A549 (cell line): ENCODE results near the gene PTGR1. TPM values are rescaled to one million over a fixed set of nuclear protein-coding genes. Genes with fewer than 3 reads are reported as not detected.
A peak's percentile ranks its signal among the peaks of the same experiment; 100 is the strongest.

Experiments
- ATAC-seq, 2 experiments: fragments of 200-7000 bp in 1 of 2; fragments of >200 bp in 1 of 2; cut with Nextera tagmentation in 1 of 2; cut with Tn5 transposase in 1 of 2; 3 replicates each; pipeline versions ENCODE4 v1.8.0 to v1.9.1; 2018 to 2020; ENCODE audit warnings: mild to moderate bottlenecking in 1 of 2, moderate library complexity in 1 of 2
- CTCF ChIA-PET: fragments of 300-600 bp; sonication (Branson Sonifier 250); formaldehyde crosslinking; extraction: SDS; loops from one replicate; lab custom pipeline; 2021; ENCODE audit warnings: antibody characterized with exemption, inconsistent platforms; lab: Yijun Ruan, JAX
- POLR2A ChIA-PET: fragments of 350-600 bp; formaldehyde crosslinking; extraction: SDS; loops from one replicate; lab custom pipeline; 2021; ENCODE audit warnings: antibody characterized with exemption, inconsistent platforms; lab: Yijun Ruan, JAX
- DNase-seq, 2 experiments: peaks; one replicate each; pipeline versions ENCODE4 v3.0.0 to v3.0.0-alpha.2; 2011 to 2016; ENCODE audit warnings: low read depth in 1 of 2, low spot score in 1 of 2
- FAIRE-seq: peaks from 2 replicates; lab custom pipeline; 2011; peaks lifted over from hg19 to GRCh38; lab: Jason Lieb, UNC
- H3K27ac ChIP-seq, 2 experiments: fragments of >200 bp; sonication (Bioruptor Twin); formaldehyde crosslinking; 3 replicates each; pipeline ENCODE4 v1.5.1; 2016 to 2017
- H3K4me1 ChIP-seq: fragments of >200 bp; sonication (Bioruptor Twin); formaldehyde crosslinking; 3 replicates; pipeline ENCODE4 v1.6.1; 2016
- H3K4me2 ChIP-seq: fragments of >200 bp; sonication (Bioruptor Twin); formaldehyde crosslinking; 3 replicates; pipeline ENCODE4 v1.6.1; 2016
- H3K4me3 ChIP-seq: fragments of >200 bp; sonication (Bioruptor Twin); formaldehyde crosslinking; 3 replicates; pipeline ENCODE4 v1.5.1; 2016
- H3K9me3 ChIP-seq: fragments of >200 bp; sonication (Bioruptor Twin); formaldehyde crosslinking; 3 replicates; pipeline ENCODE4 v1.6.1; 2016
- BHLHE40 ChIP-seq: IDR thresholded peaks from 2 replicates; pipeline ENCODE4 v1.6.1; 2012; ENCODE audit warnings: low read depth, low read length, inconsistent platforms
- EHF ChIP-seq: fragments of 250-450 bp; sonication (Bioruptor Pico); IDR thresholded peaks from 2 replicates; pipeline ENCODE4 v1.5.0; 2020; ENCODE audit warnings: mild to moderate bottlenecking
- EHMT2 ChIP-seq: fragments of 200-600 bp; sonication (generic); IDR thresholded peaks from 2 replicates; pipeline ENCODE4 v1.6.1; 2016; ENCODE audit warnings: antibody characterized with exemption, low read depth, mild to moderate bottlenecking, moderate library complexity
- HDAC2 ChIP-seq: fragments of 200-600 bp; sonication (generic); IDR thresholded peaks from 2 replicates; pipeline ENCODE4 v1.6.1; 2016
- HMGXB4 ChIP-seq: fragments of 250-450 bp; sonication (Bioruptor Pico); IDR thresholded peaks from 2 replicates; pipeline ENCODE4 v1.5.0; 2021; ENCODE audit warnings: mild to moderate bottlenecking, moderate library complexity, borderline replicate concordance
- HOXA7 ChIP-seq: fragments of 250-450 bp; sonication (Bioruptor Pico); IDR thresholded peaks from 2 replicates; pipeline ENCODE4 v1.5.0; 2020; ENCODE audit warnings: mild to moderate bottlenecking, moderate library complexity
- HOXB13 ChIP-seq: fragments of 250-450 bp; sonication (Bioruptor Pico); IDR thresholded peaks from 2 replicates; pipeline ENCODE4 v1.5.0; 2020; ENCODE audit warnings: low read depth, mild to moderate bottlenecking, moderate library complexity
- HOXB5 ChIP-seq: fragments of 250-450 bp; sonication (Bioruptor Pico); IDR thresholded peaks from 2 replicates; pipeline ENCODE4 v1.5.0; 2020; ENCODE audit warnings: mild to moderate bottlenecking, moderate library complexity
- JUN ChIP-seq, 2 experiments: fragments of >200 bp; sonication (Bioruptor Twin); formaldehyde crosslinking; IDR thresholded peaks; 2 replicates in 1 of 2; 3 replicates in 1 of 2; pipeline ENCODE4 v1.6.1; 2016 to 2017
- KDM1A ChIP-seq: fragments of 200-600 bp; sonication (generic); IDR thresholded peaks from 2 replicates; pipeline ENCODE4 v1.6.1; 2016; ENCODE audit warnings: low read depth, mild to moderate bottlenecking
- KDM5A ChIP-seq: fragments of 200-600 bp; sonication (generic); IDR thresholded peaks from 2 replicates; pipeline ENCODE4 v1.6.1; 2016; ENCODE audit warnings: antibody characterized with exemption, mild to moderate bottlenecking
- MAX ChIP-seq: IDR thresholded peaks from 2 replicates; pipeline ENCODE4 v1.6.1; 2012
- PHF8 ChIP-seq: fragments of 200-600 bp; sonication (generic); IDR thresholded peaks from 2 replicates; pipeline ENCODE4 v1.6.1; 2016; ENCODE audit warnings: low read depth, mild to moderate bottlenecking, antibody characterized with exemption, moderate library complexity, borderline replicate concordance
- RAD21 ChIP-seq, 2 experiments: fragments of >200 bp in 1 of 2; sonication (Bioruptor Twin) in 1 of 2; formaldehyde crosslinking in 1 of 2; IDR thresholded peaks in 1 of 2; conservative IDR thresholded peaks in 1 of 2; 2 replicates in 1 of 2; 3 replicates in 1 of 2; pipeline ENCODE4 v1.6.1; 2012 to 2018; ENCODE audit warnings: inconsistent platforms in 1 of 2
- RARB ChIP-seq: fragments of 250-450 bp; sonication (Bioruptor Pico); IDR thresholded peaks from 2 replicates; pipeline ENCODE4 v1.8.0; 2021; ENCODE audit warnings: mild to moderate bottlenecking, moderate library complexity
- SMC3 ChIP-seq: fragments of >200 bp; sonication (Bioruptor Twin); formaldehyde crosslinking; IDR thresholded peaks from 3 replicates; pipeline ENCODE4 v1.6.1; 2018; ENCODE audit warnings: inconsistent platforms
- TFCP2L1 ChIP-seq: fragments of 250-450 bp; sonication (Bioruptor Pico); IDR thresholded peaks from 2 replicates; pipeline ENCODE4 v1.5.0; 2021; ENCODE audit warnings: mild to moderate bottlenecking
- ZFP36 ChIP-seq: fragments of 450-650 bp; IDR thresholded peaks from 2 replicates; pipeline ENCODE4 v1.6.1; 2014; ENCODE audit warnings: borderline replicate concordance; ENCODE audit not compliant: partially characterized antibody
- WGBS: methylation state at CpG from one replicate; pipeline ENCODE4 v1.1.6; 2017; ENCODE audit errors: missing lambda C conversion rate; 5-methylcytosine and 5-hydroxymethylcytosine counted together
- polyA plus RNA-seq, 4 experiments: library from polyadenylated mRNA; depleted of rRNA in 3 of 4; stranded (reverse); fragments of >200 nt; fragmentation: RNase III in 1 of 4; extraction: RNeasy Plus Mini Kit Qiagen cat#74134 plus additional on column Dnase treatment in 1 of 4; gene quantifications; 2 replicates in 3 of 4; 3 replicates in 1 of 4; pipeline ENCODE4 v1.2.3, GENCODE V29; 2011 to 2017
- TF ChIP-seq, protein P1 (sequence below): fragments of >200 bp; sonication (Bioruptor Twin); formaldehyde crosslinking; IDR thresholded peaks from 3 replicates; pipeline ENCODE4 v1.6.1; 2016
- TF ChIP-seq, protein P2 (sequence below): IDR thresholded peaks from 2 replicates; pipeline ENCODE4 v1.6.1; 2012
- TF ChIP-seq, protein P3 (sequence below): fragments of >200 bp; sonication (Bioruptor Twin); formaldehyde crosslinking; IDR thresholded peaks from 3 replicates; pipeline ENCODE4 v1.5.1; 2016

Gene PTGR1
- polyA plus RNA-seq, 2 of the 4 experiments (the other 2 are of a cell fraction), result 552 to 672 TPM

- FAIRE-seq (no peak), ATAC-seq (peak; percentile 12 to 37; a peak in 5 of 6 replicates), DNase-seq (peak in 1 of 2 experiments; percentile 32)
- CTCF ChIA-PET, result interaction anchor here (1.0 to 8.9 kb wide), 5 partner anchors 12 to 161 kb away, joined by 3 to 112 read pairs (median 5); no protein-coding TSS in a partner anchor
- 0 out of 3 replicates have a peak, but pooled peaks cover 4% of the 10 kb centered on the region for H3K9me3 ChIP-seq
- no peak for TF ChIP-seq HMGXB4 (CRISPR knock-in tag)
- TF ChIP-seq BHLHE40, result no peak
- TF ChIP-seq HOXB5 (CRISPR knock-in tag), result no peak
- no peak for TF ChIP-seq HDAC2
- no peak for TF ChIP-seq HOXB13 (CRISPR knock-in tag)
- TF ChIP-seq EHF (CRISPR knock-in tag), result no peak
- no peak for TF ChIP-seq KDM1A
- TF ChIP-seq, protein P1, sequence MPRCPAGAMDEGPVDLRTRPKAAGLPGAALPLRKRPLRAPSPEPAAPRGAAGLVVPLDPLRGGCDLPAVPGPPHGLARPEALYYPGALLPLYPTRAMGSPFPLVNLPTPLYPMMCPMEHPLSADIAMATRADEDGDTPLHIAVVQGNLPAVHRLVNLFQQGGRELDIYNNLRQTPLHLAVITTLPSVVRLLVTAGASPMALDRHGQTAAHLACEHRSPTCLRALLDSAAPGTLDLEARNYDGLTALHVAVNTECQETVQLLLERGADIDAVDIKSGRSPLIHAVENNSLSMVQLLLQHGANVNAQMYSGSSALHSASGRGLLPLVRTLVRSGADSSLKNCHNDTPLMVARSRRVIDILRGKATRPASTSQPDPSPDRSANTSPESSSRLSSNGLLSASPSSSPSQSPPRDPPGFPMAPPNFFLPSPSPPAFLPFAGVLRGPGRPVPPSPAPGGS, result no peak
- no peak for TF ChIP-seq TFCP2L1
- TF ChIP-seq PHF8, result no peak
- TF ChIP-seq RARB, result no peak
- POLR2A ChIA-PET, result interaction anchor here (0.6 to 4.6 kb wide), 4 partner anchors 13 to 31 kb away, joined by 4 to 37 read pairs (median 12); partner anchors contain the start of gene DNAJC25
- peak overlapping the region; percentile 74 for H3K4me2 ChIP-seq
- H3K27ac ChIP-seq, result peak overlapping the region; percentile 92 to 94
- 62% methylated on average over 9 of the region's 17 CpGs for WGBS
- H3K4me3 ChIP-seq, result peak overlapping the region; percentile 96
- peaks cover 67% of the 10 kb centered on the region for H3K4me1 ChIP-seq
Observed at GRCh38 chr9:111599955-111600343, 502 bp upstream of the PTGR1 start.

- Histone ChIP-seq H3K4me2 (peak overlapping the region; percentile 74), H3K27ac (peak overlapping the region; percentile 92 to 94), H3K9me3 (0 out of 3 replicates have a peak, but pooled peaks cover 4% of the 10 kb centered on the region), H3K4me1 (peaks cover 71% of the 10 kb centered on the region)
- CTCF ChIA-PET, result interaction anchor here (0.6 to 8.9 kb wide), 39 partner anchors 9 to 476 kb away, joined by 3 to 112 read pairs (median 5); partner anchors contain the start of genes DNAJC25 and GNG10
- FAIRE-seq (no peak), ATAC-seq (peak in 1 of 2 experiments; percentile 10; a peak in 3 of 6 replicates)
- WGBS, result 2% methylated on average over 16 of the region's 16 CpGs
- POLR2A ChIA-PET, result interaction anchor here (0.6 to 4.6 kb wide), 9 partner anchors 10 to 41 kb away, joined by 3 to 37 read pairs (median 4); partner anchors contain the start of gene DNAJC25
- no peak for TF ChIP-seq ZFP36
- TF ChIP-seq, protein P2, sequence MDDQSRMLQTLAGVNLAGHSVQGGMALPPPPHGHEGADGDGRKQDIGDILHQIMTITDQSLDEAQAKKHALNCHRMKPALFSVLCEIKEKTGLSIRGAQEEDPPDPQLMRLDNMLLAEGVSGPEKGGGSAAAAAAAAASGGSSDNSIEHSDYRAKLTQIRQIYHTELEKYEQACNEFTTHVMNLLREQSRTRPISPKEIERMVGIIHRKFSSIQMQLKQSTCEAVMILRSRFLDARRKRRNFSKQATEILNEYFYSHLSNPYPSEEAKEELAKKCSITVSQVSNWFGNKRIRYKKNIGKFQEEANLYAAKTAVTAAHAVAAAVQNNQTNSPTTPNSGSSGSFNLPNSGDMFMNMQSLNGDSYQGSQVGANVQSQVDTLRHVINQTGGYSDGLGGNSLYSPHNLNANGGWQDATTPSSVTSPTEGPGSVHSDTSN, result peak; percentile 42; the same call in 1 of the 2 replicates
- TF ChIP-seq, all 56 proteins: peak for 1
- DNase-seq, result no peak
- peak overlapping the region; percentile 96 for H3K4me3 ChIP-seq
Observed at GRCh38 chr9:111598733-111599091, 735 bp downstream of the PTGR1 start.

GRCh38 chr9:111597852-111598732 lies 1.4 kb downstream of the PTGR1 start:
- Histone ChIP-seq H3K4me3 (peak overlapping the region; percentile 96), H3K4me1 (peaks cover 75% of the 10 kb centered on the region), H3K4me2 (peak overlapping the region; percentile 74), H3K9me3 (0 out of 3 replicates have a peak, but pooled peaks cover 4% of the 10 kb centered on the region)
- no peak for FAIRE-seq
- CTCF ChIA-PET, result interaction anchor here (0.6 to 8.9 kb wide), 43 partner anchors 8 to 1077 kb away, joined by 3 to 112 read pairs (median 4); partner anchors contain the start of genes DNAJC25 and GNG10
- TF ChIP-seq SMC3 (peak; percentile 89), PHF8 (no peak), MAX (peak; percentile 7; the same call in 1 of the 2 replicates), RAD21 (conservative IDR thresholded peaks at IDR 0.05 in 1 of 2, IDR thresholded peaks at IDR 0.05 in 1 of 2) (peak; percentile 80 to 86), HOXA7 (CRISPR knock-in tag) (no peak), KDM1A (no peak), RARB (no peak), EHMT2 (no peak), KDM5A (0 out of 2 replicates have a peak, but pooled peaks have one; percentile 53), JUN (IDR thresholded peaks at IDR 0.05) (peak in 1 of 2 experiments; percentile 39; a peak in 1 of 5 replicates)
- TF ChIP-seq, protein P3, sequence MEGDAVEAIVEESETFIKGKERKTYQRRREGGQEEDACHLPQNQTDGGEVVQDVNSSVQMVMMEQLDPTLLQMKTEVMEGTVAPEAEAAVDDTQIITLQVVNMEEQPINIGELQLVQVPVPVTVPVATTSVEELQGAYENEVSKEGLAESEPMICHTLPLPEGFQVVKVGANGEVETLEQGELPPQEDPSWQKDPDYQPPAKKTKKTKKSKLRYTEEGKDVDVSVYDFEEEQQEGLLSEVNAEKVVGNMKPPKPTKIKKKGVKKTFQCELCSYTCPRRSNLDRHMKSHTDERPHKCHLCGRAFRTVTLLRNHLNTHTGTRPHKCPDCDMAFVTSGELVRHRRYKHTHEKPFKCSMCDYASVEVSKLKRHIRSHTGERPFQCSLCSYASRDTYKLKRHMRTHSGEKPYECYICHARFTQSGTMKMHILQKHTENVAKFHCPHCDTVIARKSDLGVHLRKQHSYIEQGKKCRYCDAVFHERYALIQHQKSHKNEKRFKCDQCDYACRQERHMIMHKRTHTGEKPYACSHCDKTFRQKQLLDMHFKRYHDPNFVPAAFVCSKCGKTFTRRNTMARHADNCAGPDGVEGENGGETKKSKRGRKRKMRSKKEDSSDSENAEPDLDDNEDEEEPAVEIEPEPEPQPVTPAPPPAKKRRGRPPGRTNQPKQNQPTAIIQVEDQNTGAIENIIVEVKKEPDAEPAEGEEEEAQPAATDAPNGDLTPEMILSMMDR, result peak; percentile 87
- TF ChIP-seq, all 56 proteins: peak for 6
- WGBS, result under 1% methylated on average over 41 of the region's 41 CpGs
- POLR2A ChIA-PET, result interaction anchor here (0.7 to 4.6 kb wide), 6 partner anchors 11 to 40 kb away, joined by 3 to 37 read pairs (median 4); partner anchors contain the start of gene DNAJC25
- DNase-seq (peak; percentile 58 to 78), ATAC-seq (peak; percentile 11 to 43; a peak in 5 of 6 replicates)
- peak overlapping the region; percentile 92 to 94 for H3K27ac ChIP-seq
